Inflammatory macrophage treated with lipopolysaccharide for 4 hours (primary cell): Measurements from ENCODE around the gene CP.

Experiments
- DNase-seq: peaks from one replicate; pipeline ENCODE4 v3.0.0-alpha.2; 2020

The CP gene

GRCh38 chr3:149180057-149180573, 41.5 kb downstream of the CP start:
- DNase-seq = peak; percentile 98

- peak; percentile 10 for DNase-seq
These were observed 42.4 kb downstream of the CP start for GRCh38 chr3:149179220-149179619.

DNA sequence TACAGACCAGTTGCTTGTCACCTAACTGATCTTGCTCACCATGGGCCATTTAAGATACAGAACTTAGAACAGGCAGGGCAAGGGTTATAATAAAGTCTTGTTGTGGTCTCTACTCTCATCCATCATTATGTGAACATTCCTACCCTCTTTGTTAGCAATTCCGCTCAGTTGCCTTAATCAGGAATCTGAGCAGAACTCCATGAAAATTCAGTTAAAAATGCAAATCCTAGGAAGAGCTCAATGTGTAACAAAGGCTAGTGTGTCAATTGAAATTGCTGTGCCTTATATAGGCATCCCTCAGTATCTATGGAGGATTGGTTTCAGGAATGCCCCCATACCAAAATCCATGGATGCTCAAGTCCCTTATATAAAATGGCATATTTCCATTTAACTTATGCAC, 44.5 kb downstream of the CP start:
- no peak for DNase-seq

DNA sequence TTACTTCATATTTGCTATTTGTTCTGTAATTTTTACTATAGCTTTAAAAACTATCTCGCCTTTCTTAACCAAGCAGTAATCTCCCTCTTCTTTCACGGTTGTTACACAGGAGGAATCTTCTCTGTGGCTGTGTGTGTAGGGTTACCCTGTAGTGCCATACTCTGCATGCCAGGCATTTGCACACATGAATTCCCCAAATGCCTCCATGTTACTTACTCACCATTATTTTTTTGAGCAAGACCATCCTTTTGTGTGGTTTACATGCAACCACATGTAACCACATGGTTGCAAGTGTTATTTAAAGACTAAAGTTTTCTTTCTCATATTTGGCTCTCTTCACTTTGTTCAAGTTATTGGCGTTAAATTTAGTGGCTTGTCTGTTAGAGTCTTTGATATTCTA, 46.7 kb downstream of the CP start:
- no peak for DNase-seq

- no peak for DNase-seq
These were observed 51.0 kb downstream of the CP start for GRCh38 chr3:149170672-149171071.

DNA sequence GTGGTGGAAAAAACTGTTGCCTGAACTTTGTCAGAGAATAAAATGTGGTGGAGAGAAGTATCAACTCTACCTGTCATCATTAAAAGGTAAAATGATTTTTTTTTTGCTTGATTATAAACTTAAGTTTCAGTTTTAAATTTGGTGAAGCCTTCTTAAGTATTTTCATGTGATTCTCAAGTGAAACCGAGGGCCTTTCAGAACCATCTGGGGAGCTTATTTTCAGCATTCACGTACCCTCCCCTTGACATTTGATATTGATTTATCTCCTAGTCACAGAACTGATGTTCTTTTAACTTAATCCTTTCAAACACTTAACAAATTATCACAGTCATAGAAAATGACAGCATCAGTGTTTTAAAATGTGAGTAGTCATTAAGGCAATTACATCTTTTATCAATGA, 53.7 kb downstream of the CP start:
- no peak for DNase-seq

DNA sequence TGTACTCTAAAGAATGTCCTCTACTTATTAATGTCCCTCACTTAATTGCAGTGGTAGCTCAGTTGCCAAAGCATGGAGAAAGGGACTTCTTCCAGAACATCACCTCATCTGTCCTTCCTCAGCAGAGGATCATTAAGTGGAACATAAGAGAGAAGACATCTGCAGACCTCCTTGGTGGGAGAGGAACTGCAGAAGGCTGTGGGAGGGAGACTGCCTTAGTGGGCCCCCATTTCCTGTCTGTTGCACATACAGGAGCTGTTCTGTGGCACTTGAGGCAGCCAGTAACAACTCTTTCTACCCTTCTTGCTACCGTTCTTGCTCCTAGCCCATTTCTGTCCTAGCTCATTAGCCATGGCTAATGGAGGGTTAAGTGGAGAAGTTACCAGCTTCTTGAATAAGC, 58.6 kb downstream of the CP start:
- DNase-seq = peak; percentile 49

DNA sequence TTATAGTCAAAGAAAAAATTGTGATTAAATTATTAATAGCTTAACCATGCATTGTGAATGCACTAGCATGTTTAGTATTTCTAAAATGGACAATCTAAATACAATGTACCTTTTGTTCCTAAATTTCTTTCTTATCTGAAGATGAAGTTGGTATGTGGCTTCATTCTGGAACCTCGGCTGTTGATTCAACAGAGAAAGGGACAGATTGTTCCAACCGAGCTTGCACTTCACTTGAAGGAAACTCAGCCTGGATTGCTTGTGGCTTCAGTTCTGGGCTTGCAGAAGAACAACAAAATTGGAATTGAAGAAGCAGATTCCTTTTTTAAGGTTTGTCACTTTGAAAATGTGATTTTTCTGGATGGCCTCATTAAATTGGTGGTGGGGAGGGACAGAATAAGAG, 59.6 kb downstream of the CP start:
- DNase-seq = no peak

DNA sequence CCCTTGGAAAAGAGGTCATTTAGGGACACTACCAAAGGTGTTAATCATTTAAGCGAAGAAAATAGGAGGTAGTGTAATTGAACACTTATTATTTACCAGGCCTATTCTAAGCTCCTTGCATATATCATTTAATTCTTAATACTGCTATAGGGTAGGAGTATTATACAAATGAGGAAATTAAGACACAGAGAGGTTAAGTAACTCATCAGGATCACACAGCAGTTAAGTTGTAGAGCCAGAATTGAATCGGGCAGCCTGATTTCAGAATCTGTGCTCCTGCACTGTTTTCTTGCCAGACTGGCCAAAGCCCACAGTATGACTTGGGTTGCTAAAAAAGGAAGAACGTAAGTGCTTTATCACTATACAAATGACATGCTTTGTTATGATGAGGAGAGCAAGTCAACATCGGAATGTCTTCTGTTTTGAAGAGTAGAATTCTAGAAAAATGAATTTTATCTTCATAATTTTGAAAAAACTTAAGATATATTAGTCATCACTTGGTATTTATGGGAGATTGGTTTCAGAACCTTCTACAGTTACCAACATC, 60.8 kb downstream of the CP start:
- DNase-seq = no peak

GRCh38 chr3:149153402-149153801, 68.2 kb downstream of the CP start:
- DNase-seq = no peak

- DNase-seq = peak; percentile 31
These were observed 69.2 kb downstream of the CP start for GRCh38 chr3:149152420-149152819.

- peak; percentile 68 for DNase-seq
These were observed 69.8 kb downstream of the CP start for GRCh38 chr3:149151843-149152242.

GRCh38 chr3:149150436-149150835, 71.2 kb downstream of the CP start:
- DNase-seq = no peak

DNA sequence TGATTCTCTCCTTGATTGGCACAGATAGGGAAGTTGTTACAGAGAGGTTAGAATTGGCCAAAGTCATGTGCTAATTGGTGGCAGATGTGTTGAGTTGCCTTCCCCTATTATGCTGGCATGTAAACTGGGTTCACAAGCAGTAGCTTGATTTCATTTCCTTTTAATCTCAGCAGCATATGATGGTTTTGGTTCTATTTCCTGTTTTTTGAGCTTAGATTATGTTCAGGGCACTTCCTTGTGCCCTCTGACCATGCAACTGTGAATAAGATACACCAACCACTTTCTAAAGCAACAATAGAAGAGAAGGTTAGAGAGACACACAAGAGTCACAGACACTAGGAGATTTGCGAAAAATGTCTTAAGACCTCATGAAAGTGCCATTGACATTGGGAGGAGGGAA, 75.7 kb downstream of the CP start:
- DNase-seq = peak; percentile 96

DNA sequence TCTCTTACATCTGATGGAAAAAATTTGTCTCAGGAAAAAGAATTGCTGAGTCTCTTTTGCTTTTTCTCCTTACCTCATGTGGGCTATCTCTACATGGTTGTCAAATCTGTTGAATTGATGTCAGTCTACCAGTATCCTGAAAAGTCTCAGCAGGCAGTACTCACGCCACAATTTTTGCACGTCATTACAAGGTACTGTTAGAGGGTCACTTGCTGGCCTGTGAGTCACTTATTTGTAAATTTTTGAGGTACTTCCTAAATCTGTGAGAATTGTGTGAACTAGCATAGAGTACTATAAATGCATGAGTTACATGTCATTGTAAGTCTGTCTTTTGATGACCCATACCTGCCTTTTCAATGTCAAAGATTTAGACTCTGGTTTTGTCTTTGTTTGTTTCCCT, 76.3 kb downstream of the CP start:
- DNase-seq = peak; percentile 95

DNA sequence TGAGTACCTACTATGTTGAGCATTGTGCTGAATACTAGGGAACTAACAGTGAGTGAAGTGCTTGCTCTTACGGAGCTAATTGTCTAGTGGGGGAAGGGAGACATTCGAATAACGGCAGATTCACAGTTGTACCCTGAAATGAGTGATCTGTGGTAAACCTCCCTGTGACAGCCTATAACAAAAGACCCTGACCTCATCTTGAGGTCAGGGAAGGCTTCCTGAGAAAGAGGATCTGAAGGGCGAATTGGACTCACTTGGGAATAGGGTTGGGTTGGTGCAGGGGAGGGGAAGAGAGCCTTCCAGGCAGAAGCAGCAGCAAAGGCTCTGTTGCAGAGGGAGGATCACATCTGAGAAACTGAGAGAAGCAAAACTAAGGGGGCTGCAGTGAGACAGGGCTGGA, 78.9 kb downstream of the CP start:
- peak; percentile 16 for DNase-seq

DNA sequence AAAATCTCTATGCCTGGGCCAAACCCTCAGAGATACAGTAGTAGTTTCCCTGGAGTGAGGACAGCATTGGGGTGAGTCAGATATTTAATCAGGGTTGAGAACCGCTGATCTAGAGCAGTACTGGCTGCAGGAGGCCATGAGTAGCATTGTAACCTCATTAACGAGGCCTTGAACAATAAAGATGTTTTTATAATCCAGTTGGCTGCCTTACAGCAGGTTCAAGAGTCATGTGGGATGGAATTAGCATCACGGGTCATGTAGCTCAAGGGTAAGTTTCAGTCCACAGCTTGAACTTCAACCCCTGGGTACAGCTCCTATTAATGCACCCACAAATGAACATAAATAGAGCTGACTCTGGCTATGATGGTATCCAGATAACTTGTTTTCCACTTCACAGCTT, 87.1 kb downstream of the CP start:
- no peak for DNase-seq

- no peak for DNase-seq
These were observed 90.0 kb downstream of the CP start for GRCh38 chr3:149131589-149131988.

DNA sequence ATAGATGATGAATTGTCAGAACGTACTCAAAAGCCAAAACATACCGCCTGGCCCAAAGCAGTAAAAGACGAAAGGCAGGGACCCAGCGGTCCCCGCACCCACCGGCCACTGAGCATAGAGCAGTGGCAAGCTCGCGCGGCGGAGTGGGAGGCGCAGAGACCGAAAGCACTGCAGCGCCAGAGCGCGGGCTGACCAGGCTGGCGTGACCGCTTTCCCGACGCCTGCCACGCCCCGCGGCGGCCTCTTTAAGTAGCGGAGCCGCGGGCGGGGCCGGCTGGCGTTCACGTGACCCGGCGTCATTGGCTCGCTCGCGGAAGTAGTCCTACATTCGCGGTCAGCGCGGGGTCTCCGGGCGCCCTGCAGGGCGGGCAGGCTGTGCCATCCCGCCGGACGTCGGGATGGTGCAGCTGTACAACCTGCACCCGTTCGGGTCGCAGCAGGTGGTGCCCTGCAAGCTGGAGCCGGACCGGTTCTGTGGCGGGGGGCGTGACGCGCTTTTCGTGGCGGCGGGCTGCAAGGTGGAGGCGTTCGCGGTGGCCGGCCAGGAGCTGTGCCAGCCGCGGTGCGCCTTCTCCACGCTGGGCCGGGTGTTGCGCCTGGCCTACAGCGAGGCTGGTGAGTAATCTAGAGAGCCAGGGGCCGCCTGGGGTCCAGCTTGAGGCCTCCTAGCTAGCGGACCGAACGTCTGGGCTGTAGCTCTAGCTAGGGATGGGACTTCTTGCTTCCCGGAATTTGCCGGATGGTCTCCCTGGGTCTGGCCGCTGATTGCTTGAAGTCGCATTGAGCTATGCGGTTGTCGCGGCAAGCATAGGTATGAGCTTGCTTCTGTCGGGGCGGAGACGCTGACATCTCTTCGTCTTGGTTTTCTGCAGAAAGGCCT, 92.1 kb downstream of the CP start, which contains the start of gene HPS3:
HPS3 (plus strand) TSS at position 313 of the 880 bp plus-strand sequence; CDS start at position 399, 86 bp downstream.
- DNase-seq = peak; percentile 95

DNA sequence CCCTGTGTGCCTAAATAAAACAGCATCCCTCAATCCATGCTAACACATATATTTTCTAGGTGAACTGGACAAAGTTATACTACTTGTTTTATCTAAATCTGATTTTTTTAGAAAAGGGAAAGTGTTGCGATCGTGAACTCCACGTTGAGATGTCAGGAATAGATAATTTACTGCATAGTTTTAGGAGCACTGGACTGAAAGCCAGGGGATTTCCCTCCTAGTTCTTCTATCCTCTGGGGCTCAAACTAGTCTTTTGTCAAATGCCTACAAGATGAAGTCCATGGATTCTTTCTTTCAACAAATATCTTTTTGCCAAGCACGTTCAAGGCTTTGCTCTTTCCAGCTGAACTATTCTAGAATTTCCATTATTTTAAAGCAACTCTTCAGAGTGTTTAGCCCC, 92.8 kb downstream of the CP start:
- DNase-seq = no peak

DNA sequence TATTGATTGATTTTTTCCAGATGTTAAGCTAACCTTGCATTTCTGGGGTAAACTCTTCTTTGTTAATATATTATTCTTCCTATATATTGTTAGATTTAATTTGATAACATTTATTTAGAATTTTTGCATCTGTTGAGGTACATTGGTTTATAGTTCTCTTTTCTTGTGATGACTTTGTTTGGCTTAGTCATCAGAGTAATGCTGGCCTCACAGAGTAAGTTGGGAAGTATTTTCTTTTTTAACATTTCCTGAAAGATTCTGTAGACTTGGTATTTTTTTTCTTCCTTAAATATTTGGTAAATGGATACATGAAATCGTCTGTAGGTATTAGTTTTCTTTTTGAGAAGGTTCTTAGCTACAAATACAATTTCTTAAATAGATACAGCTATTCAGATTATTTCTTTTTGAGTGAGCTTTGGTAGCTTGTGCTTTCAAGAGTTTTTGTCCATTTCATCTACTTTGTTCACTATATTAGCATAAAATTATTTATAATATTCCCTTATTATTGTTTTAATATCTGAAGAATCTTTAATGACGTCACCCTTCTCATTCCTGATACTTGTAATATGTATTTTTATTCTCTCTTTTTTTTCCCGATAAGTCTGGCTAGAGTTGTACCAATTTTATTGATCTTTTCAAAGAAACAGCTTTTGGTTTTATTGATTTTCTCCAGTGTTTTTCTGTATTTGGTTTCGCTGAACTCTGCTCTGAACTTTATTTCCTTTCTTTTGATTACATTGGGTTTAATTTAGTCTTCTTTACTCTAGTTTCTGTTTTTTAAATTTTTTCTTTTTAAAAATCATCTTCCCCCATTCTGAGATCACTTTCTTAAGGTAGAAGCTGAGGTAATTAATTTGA, 98.7 kb downstream of the CP start:
- peak; percentile 56 for DNase-seq
